Measurements from ENCODE around the gene CROCC. TPM values are rescaled to one million over a fixed set of nuclear protein-coding genes. Genes with fewer than 3 reads are reported as not detected.
A peak's percentile ranks its signal among the peaks of the same experiment; 100 is the strongest.

The CROCC gene
- total RNA-seq, 4 donors from 2014 or later: 13.0 to 149 (median 23.7) TPM

DNA sequence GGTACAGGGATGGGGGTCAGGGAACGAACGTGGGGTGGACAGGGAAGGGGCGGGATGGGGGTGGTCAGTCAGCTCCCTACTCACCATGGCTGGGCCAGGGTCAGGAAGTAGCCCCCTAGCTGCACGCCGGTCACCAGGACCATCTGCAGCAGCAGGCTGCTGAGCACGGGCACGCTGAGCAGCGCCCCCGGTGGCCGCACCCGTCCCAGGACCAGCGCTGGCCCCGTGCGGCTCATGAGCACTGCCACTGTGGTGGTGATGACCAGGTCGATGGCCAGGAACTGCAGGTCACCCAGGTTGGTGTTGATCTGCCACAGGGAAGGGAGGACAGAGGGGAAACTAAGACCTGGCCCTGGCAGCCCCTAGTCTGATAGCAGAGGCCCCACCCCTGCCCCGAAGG, 65.2 kb downstream of the CROCC start:
- Histone ChIP-seq H3K27me3 (peaks cover 4% of the 10 kb centered on the region), H3K27ac (no peak overlapping the region), H3K36me3 (no peaks in the 10 kb centered on the region), H3K4me1 (no peaks in the 10 kb centered on the region), H3K9me3 (no peaks in the 10 kb centered on the region), H3K4me3 (no peak overlapping the region)
- DNase-seq: no peak
- in situ Hi-C loops (cut with MboI; ENCODE audit: low pct_ligation_motif_present in 1 of 4, low pct_unique_long_range_greater_than_20kb in 1 of 4, low sequenced_read_pairs in 3 of 4) (no loop called here), intact Hi-C loops (cut with DNase I; ENCODE audit: low total_unique reads) (no loop called here)
- whole genome bisulfite sequencing, 2 donors (ENCODE audit: low coverage in 1 of 2): 80% methylated on average over 16 of the region's 16 CpGs; no CpG with 5 or more reads in 1 of the 2 donors
- TF ChIP-seq POLR2AphosphoS5 (IDR thresholded peaks at IDR 0.05) (no peak), POLR2A (IDR thresholded peaks at IDR 0.05) (no peak)
- TF ChIP-seq, protein P1, sequence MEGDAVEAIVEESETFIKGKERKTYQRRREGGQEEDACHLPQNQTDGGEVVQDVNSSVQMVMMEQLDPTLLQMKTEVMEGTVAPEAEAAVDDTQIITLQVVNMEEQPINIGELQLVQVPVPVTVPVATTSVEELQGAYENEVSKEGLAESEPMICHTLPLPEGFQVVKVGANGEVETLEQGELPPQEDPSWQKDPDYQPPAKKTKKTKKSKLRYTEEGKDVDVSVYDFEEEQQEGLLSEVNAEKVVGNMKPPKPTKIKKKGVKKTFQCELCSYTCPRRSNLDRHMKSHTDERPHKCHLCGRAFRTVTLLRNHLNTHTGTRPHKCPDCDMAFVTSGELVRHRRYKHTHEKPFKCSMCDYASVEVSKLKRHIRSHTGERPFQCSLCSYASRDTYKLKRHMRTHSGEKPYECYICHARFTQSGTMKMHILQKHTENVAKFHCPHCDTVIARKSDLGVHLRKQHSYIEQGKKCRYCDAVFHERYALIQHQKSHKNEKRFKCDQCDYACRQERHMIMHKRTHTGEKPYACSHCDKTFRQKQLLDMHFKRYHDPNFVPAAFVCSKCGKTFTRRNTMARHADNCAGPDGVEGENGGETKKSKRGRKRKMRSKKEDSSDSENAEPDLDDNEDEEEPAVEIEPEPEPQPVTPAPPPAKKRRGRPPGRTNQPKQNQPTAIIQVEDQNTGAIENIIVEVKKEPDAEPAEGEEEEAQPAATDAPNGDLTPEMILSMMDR (IDR thresholded peaks at IDR 0.05): peak in 1 of 5 experiments; percentile 21

DNA sequence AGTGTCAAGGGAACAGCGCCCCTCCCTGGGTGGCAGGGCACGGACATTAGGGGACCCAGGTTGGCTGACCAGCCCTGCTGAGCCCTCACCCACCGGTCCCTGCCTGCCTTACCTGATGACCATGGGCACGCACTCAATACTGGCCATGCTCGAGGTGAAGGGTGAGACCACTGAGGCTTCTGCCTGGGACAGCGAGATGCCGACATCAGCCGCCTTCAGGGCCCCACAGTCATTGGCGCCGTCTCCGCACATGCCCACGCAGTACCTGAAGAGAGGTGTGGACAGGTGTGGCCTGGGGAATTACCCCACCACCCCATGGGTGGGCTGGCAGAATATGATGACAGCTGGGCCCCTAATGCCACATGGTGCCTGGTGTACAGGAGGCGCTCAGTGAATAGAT, 66.5 kb downstream of the CROCC start:
- WGBS, 2 donors (ENCODE audit: low coverage in 1 of 2): 93 to 100% methylated on average over 1 to 13 of the region's 13 CpGs
- no peak for TF ChIP-seq POLR2AphosphoS5 (IDR thresholded peaks at IDR 0.05)
- no peak for TF ChIP-seq POLR2A (IDR thresholded peaks at IDR 0.05)
- TF ChIP-seq, protein P1 (IDR thresholded peaks at IDR 0.05): no peak
- TF ChIP-seq EP300 (IDR thresholded peaks at IDR 0.05; ENCODE audit: low read depth): no peak
- H3K9me3 ChIP-seq: no peaks in the 10 kb centered on the region
- DNase-seq: no peak
- H3K4me1 ChIP-seq: no peaks in the 10 kb centered on the region
- intact Hi-C loops (cut with DNase I; ENCODE audit: low total_unique reads): no loop called here
- in situ Hi-C loops (cut with MboI; ENCODE audit: low pct_ligation_motif_present in 1 of 4, low pct_unique_long_range_greater_than_20kb in 1 of 4, low sequenced_read_pairs in 3 of 4): no loop called here
- H3K36me3 ChIP-seq: no peaks in the 10 kb centered on the region
- H3K4me3 ChIP-seq: no peak overlapping the region
- no peak overlapping the region for H3K27ac ChIP-seq
- no peaks in the 10 kb centered on the region for H3K27me3 ChIP-seq

DNA sequence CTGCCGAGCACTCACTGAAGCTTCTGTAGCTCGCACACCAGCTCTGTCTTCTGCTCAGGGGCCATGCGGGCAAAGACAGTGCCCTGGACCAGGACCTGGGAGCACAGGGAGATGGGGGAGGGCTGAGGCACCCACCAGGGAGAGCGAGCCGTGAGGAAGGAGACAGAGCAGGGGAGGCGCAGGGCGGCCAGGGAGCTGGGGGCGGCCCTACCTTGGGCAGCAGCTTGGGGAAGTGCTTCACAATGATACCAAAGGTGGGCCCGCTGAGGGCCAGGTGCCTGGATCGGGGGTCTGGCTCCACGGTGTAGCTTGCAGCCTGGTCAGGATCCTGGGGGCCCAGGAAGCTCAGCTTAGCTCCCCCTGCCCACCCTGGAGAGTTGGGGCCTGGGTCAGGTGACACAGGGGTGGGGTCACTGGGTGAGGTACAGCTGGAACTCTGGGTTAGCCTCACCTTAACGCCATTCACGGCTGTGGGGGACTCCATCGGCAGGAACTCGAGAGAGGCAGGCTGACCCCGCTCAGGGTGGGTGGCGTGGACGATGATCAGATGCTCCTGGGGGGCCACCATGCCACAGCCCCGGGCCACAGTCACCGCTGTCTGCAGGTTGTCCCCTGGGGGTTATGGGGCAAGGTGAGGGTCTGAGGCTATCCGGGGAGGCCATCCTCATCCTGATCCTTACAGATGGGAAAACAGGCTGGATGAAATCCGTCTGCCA, 68.1 kb downstream of the CROCC start:
- no peaks in the 10 kb centered on the region for H3K9me3 ChIP-seq
- no peak overlapping the region for H3K4me3 ChIP-seq
- H3K36me3 ChIP-seq: no peaks in the 10 kb centered on the region
- TF ChIP-seq EP300 (IDR thresholded peaks at IDR 0.05; ENCODE audit: low read depth) (no peak), POLR2AphosphoS5 (IDR thresholded peaks at IDR 0.05) (no peak), POLR2A (IDR thresholded peaks at IDR 0.05) (no peak)
- TF ChIP-seq, protein P1 (IDR thresholded peaks at IDR 0.05): no peak
- in situ Hi-C loops (cut with MboI; ENCODE audit: low pct_ligation_motif_present in 1 of 4, low pct_unique_long_range_greater_than_20kb in 1 of 4, low sequenced_read_pairs in 3 of 4) (no loop called here), intact Hi-C loops (cut with DNase I; ENCODE audit: low total_unique reads) (no loop called here)
- no peaks in the 10 kb centered on the region for H3K27me3 ChIP-seq
- no peak for DNase-seq
- no peak overlapping the region for H3K27ac ChIP-seq
- WGBS, 2 donors (ENCODE audit: low coverage in 1 of 2): 94 to 96% methylated on average over 4 to 20 of the region's 22 CpGs
- H3K4me1 ChIP-seq: no peaks in the 10 kb centered on the region

DNA sequence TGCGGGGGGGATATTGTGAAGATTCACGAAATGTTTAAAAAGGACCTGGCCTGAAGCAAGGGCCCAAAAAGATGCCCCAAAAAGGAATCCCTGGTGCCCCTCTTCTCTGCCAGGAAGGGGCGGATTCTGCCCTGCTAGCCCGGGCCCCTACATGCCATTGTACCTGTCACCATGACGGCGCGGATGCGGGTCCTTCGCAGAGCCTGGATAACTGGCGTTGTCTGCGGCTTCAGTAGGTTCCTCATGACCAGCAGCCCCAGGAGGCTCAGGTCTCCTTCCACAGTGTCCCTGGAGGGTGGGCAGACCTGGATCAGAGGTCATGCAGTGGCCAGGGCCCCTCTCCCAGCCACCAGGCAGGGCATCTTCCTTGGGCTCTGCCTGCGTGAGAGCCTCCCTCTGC, 69.8 kb downstream of the CROCC start:
- H3K4me1 ChIP-seq: no peaks in the 10 kb centered on the region
- no peak overlapping the region for H3K4me3 ChIP-seq
- DNase-seq: no peak
- H3K27me3 ChIP-seq: no peaks in the 10 kb centered on the region
- no peaks in the 10 kb centered on the region for H3K9me3 ChIP-seq
- no peak overlapping the region for H3K27ac ChIP-seq
- intact Hi-C loops (cut with DNase I; ENCODE audit: low total_unique reads) (no loop called here), in situ Hi-C loops (cut with MboI; ENCODE audit: low pct_ligation_motif_present in 1 of 4, low pct_unique_long_range_greater_than_20kb in 1 of 4, low sequenced_read_pairs in 3 of 4) (no loop called here)
- peaks cover 0 to 3% (median 0%) of the 10 kb centered on the region in 4 donors for H3K36me3 ChIP-seq
- WGBS, 2 donors (ENCODE audit: low coverage in 1 of 2): 94% methylated on average over 12 of the region's 12 CpGs; no CpG with 5 or more reads in 1 of the 2 donors
- TF ChIP-seq POLR2A (IDR thresholded peaks at IDR 0.05) (no peak), POLR2AphosphoS5 (IDR thresholded peaks at IDR 0.05) (no peak), EP300 (IDR thresholded peaks at IDR 0.05; ENCODE audit: low read depth) (no peak)
- TF ChIP-seq, protein P1 (IDR thresholded peaks at IDR 0.05): no peak

Measured in transverse colon (tissue), 4 donors.